ENCODE measurements around the gene SHB. TPM values are rescaled to one million over a fixed set of nuclear protein-coding genes. Genes with fewer than 3 reads are reported as not detected.

Gene SHB
- total RNA-seq, 2 experiments from 2014 or later: 0.41 to 1.0 TPM

- H2AFZ ChIP-seq (ENCODE audit: low read length): no peak overlapping the region
- no peak overlapping the region for H3K4me2 ChIP-seq (ENCODE audit: low read length)
- DNase-seq (ENCODE audit: low spot score): no peak
- BruUV-seq (replicated peaks): no TSS peak
- intact Hi-C loops (cut with micrococcal nuclease; ENCODE audit: unreplicated experiment): no loop called here
- no peaks in the 10 kb centered on the region for H4K20me1 ChIP-seq (ENCODE audit: insufficient read depth, low read length)
- H3K36me3 ChIP-seq (ENCODE audit: insufficient read depth, low read length): no peaks in the 10 kb centered on the region
- no peak overlapping the region for H3K4me3 ChIP-seq (ENCODE audit: low read depth, low read length, poor library complexity, severe bottlenecking)
- CTCF ChIA-PET (ENCODE audit: unreplicated experiment): no interaction called here
- no peaks in the 10 kb centered on the region for H3K4me1 ChIP-seq (ENCODE audit: insufficient read depth, low read length, poor library complexity, severe bottlenecking)
- H3K79me2 ChIP-seq (ENCODE audit: insufficient read depth, low read depth, low read length): no peaks in the 10 kb centered on the region
- no peaks in the 10 kb centered on the region for H3K9me2 ChIP-seq (ENCODE audit: insufficient read depth, low read length)
- POLR2A ChIA-PET: no interaction called here
- TF ChIP-seq, protein P1, sequence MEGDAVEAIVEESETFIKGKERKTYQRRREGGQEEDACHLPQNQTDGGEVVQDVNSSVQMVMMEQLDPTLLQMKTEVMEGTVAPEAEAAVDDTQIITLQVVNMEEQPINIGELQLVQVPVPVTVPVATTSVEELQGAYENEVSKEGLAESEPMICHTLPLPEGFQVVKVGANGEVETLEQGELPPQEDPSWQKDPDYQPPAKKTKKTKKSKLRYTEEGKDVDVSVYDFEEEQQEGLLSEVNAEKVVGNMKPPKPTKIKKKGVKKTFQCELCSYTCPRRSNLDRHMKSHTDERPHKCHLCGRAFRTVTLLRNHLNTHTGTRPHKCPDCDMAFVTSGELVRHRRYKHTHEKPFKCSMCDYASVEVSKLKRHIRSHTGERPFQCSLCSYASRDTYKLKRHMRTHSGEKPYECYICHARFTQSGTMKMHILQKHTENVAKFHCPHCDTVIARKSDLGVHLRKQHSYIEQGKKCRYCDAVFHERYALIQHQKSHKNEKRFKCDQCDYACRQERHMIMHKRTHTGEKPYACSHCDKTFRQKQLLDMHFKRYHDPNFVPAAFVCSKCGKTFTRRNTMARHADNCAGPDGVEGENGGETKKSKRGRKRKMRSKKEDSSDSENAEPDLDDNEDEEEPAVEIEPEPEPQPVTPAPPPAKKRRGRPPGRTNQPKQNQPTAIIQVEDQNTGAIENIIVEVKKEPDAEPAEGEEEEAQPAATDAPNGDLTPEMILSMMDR (conservative IDR thresholded peaks at IDR 0.05; ENCODE audit: low read length): no peak
- TF ChIP-seq EZH2phosphoT487 (IDR thresholded peaks at IDR 0.05; ENCODE audit: borderline replicate concordance, low read depth, low read length): no peak
- H3K9me3 ChIP-seq (ENCODE audit: low read length): no peaks in the 10 kb centered on the region
- no peak overlapping the region for H3K27ac ChIP-seq (ENCODE audit: low read depth, low read length, poor library complexity, severe bottlenecking)
Measured at GRCh38 chr9:37953206-37953774, 115.7 kb downstream of the SHB start.

GRCh38 chr9:37952731-37953130 lies 116.3 kb downstream of the SHB start:
- no peaks in the 10 kb centered on the region for H4K20me1 ChIP-seq (ENCODE audit: insufficient read depth, low read length)
- no peak for DNase-seq (ENCODE audit: low spot score)
- no TSS peak for BruUV-seq (replicated peaks)
- H3K9me3 ChIP-seq (ENCODE audit: low read length): no peaks in the 10 kb centered on the region
- TF ChIP-seq, protein P1 (conservative IDR thresholded peaks at IDR 0.05; ENCODE audit: low read length): no peak
- no peak for TF ChIP-seq EZH2phosphoT487 (IDR thresholded peaks at IDR 0.05; ENCODE audit: borderline replicate concordance, low read depth, low read length)
- ChIA-PET POLR2A (no interaction called here), CTCF (ENCODE audit: unreplicated experiment) (no interaction called here)
- intact Hi-C loops (cut with micrococcal nuclease; ENCODE audit: unreplicated experiment): no loop called here
- no peak overlapping the region for H3K4me2 ChIP-seq (ENCODE audit: low read length)
- H2AFZ ChIP-seq (ENCODE audit: low read length): no peak overlapping the region
- H3K36me3 ChIP-seq (ENCODE audit: insufficient read depth, low read length): no peaks in the 10 kb centered on the region
- no peak overlapping the region for H3K27ac ChIP-seq (ENCODE audit: low read depth, low read length, poor library complexity, severe bottlenecking)
- H3K4me3 ChIP-seq (ENCODE audit: low read depth, low read length, poor library complexity, severe bottlenecking): no peak overlapping the region
- H3K79me2 ChIP-seq (ENCODE audit: insufficient read depth, low read depth, low read length): no peaks in the 10 kb centered on the region
- H3K4me1 ChIP-seq (ENCODE audit: insufficient read depth, low read length, poor library complexity, severe bottlenecking): no peaks in the 10 kb centered on the region
- no peaks in the 10 kb centered on the region for H3K9me2 ChIP-seq (ENCODE audit: insufficient read depth, low read length)

DNA sequence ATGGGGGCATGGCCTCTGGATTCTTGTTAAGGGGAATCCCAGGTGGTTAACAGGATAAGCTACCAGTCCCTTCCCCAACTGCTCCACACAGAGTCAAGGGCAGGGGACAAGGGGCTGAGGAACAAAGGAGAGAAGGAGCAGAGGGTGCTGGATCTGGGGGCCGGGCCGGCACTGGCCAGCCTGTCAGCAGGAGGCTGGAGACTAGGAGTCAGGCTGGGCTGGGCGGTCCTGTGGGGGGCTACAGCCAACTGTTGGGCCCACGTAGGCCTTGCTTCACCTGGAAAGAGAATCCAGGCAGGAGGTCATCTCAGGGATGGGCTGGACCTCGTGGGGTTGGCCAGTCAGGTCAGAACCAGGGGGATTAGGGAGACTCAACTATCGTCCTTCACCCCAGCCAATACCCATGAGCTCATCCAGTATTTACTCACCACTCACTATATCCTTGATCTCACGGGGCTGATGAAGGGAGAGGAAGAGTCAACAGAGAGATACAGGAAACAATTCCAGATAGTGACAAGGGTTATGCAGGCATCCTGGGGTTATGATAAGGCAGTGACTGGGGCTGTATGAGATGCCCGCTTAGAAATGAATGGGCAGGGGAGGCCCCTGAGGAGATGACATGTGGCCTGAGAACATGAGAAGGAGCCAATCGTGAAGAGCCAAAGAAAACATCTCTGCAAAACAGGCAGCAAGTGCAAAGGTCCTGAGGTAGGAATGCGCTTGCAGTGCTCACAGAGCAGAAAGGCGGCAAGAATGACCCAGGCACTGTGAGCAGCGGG lies 117.2 kb downstream of the SHB start:
- Histone ChIP-seq H3K9me3 (ENCODE audit: low read length) (no peaks in the 10 kb centered on the region), H3K4me1 (ENCODE audit: insufficient read depth, low read length, poor library complexity, severe bottlenecking) (no peaks in the 10 kb centered on the region), H3K9me2 (ENCODE audit: insufficient read depth, low read length) (no peaks in the 10 kb centered on the region), H3K4me3 (ENCODE audit: low read depth, low read length, poor library complexity, severe bottlenecking) (no peak overlapping the region), H2AFZ (ENCODE audit: low read length) (no peak overlapping the region), H3K27ac (ENCODE audit: low read depth, low read length, poor library complexity, severe bottlenecking) (no peak overlapping the region), H3K4me2 (ENCODE audit: low read length) (no peak overlapping the region), H3K36me3 (ENCODE audit: insufficient read depth, low read length) (no peaks in the 10 kb centered on the region), H3K79me2 (ENCODE audit: insufficient read depth, low read depth, low read length) (no peaks in the 10 kb centered on the region), H4K20me1 (ENCODE audit: insufficient read depth, low read length) (no peaks in the 10 kb centered on the region)
- ChIA-PET POLR2A (no interaction called here), CTCF (ENCODE audit: unreplicated experiment) (no interaction called here)
- no peak for TF ChIP-seq EZH2phosphoT487 (IDR thresholded peaks at IDR 0.05; ENCODE audit: borderline replicate concordance, low read depth, low read length)
- TF ChIP-seq, protein P1 (conservative IDR thresholded peaks at IDR 0.05; ENCODE audit: low read length): no peak
- BruUV-seq (replicated peaks): no TSS peak
- DNase-seq (ENCODE audit: low spot score): no peak
- intact Hi-C loops (cut with micrococcal nuclease; ENCODE audit: unreplicated experiment): no loop called here
